Tibial nerve (tissue), 4 donors: Measurements from ENCODE around the gene TMEM266. TPM values are rescaled to one million over a fixed set of nuclear protein-coding genes. Genes with fewer than 3 reads are reported as not detected.
"Not testable (repeated sequence)": the region's sequence is repeated elsewhere in the genome, so short reads cannot be mapped to it uniquely, and the experiment has no call there.

Experiments used
- DNase-seq, 2 donors: peaks; one replicate each; pipeline ENCODE4 v3.0.0-alpha.2; 2019; ENCODE audit warnings: low spot score in 2 of 2
- H3K27ac ChIP-seq, 4 donors: fragments of 200-600 bp; sonication (generic) in 3 of 4; one replicate each; pipeline ENCODE4 v1.5.1; 2017 to 2019; ENCODE audit warnings: mild to moderate bottlenecking in 1 of 4
- H3K27me3 ChIP-seq, 2 donors: fragments of 200-600 bp; sonication (generic) in 1 of 2; one replicate each; pipeline versions ENCODE4 v1.5.1 to v1.6.0; 2017 to 2019
- H3K36me3 ChIP-seq, 3 donors: fragments of 200-600 bp; sonication (generic); one replicate each; pipeline ENCODE4 v1.5.1; 2018 to 2019
- H3K4me1 ChIP-seq, 4 donors: fragments of 200-600 bp; sonication (generic) in 3 of 4; one replicate each; pipeline ENCODE4 v1.5.1; 2017 to 2019
- H3K4me3 ChIP-seq, 4 donors: fragments of 200-600 bp; sonication (generic) in 3 of 4; one replicate each; pipeline ENCODE4 v1.5.1; 2017 to 2019; ENCODE audit warnings: mild to moderate bottlenecking in 1 of 4, moderate library complexity in 1 of 4
- H3K9me3 ChIP-seq, 4 donors: fragments of 200-600 bp; sonication (generic) in 3 of 4; one replicate each; pipeline ENCODE4 v1.5.1; 2017 to 2019
- EP300 ChIP-seq, 2 donors: sonication (generic); formaldehyde crosslinking; IDR thresholded peaks; one replicate each; pipeline ENCODE4 v1.6.1; 2017; ENCODE audit warnings: antibody characterized with exemption in 2 of 2, mild to moderate bottlenecking in 1 of 2
- POLR2A ChIP-seq, 2 donors: fragments of 450-650 bp; IDR thresholded peaks; one replicate each; pipeline ENCODE4 v1.6.1; 2017; ENCODE audit warnings: antibody characterized with exemption in 2 of 2, mild to moderate bottlenecking in 2 of 2, moderate library complexity in 2 of 2
- WGBS, 2 donors: methylation state at CpG; one replicate each; pipeline ENCODE4 v1.1.5; 2018; 5-methylcytosine and 5-hydroxymethylcytosine counted together
- total RNA-seq, 4 donors: library from RNA; depleted of rRNA; stranded (reverse); fragments of >200 nt; gene quantifications; one replicate each; pipeline ENCODE4 v1.1.0, GENCODE V29; 2016
- TF ChIP-seq, protein P1 (sequence below), 5 experiments: fragments of 200-600 bp in 3 of 5; fragments of 450-650 bp in 2 of 5; sonication (generic) in 3 of 5; IDR thresholded peaks; one replicate each; pipeline ENCODE4 v1.5.1; 2016 to 2019; ENCODE audit warnings: antibody characterized with exemption in 5 of 5, mild to moderate bottlenecking in 3 of 5, moderate library complexity in 2 of 5

TMEM266 gene
- total RNA-seq, 4 donors from 2014 or later = 0.30 to 0.42 TPM; not detected in 2

DNA sequence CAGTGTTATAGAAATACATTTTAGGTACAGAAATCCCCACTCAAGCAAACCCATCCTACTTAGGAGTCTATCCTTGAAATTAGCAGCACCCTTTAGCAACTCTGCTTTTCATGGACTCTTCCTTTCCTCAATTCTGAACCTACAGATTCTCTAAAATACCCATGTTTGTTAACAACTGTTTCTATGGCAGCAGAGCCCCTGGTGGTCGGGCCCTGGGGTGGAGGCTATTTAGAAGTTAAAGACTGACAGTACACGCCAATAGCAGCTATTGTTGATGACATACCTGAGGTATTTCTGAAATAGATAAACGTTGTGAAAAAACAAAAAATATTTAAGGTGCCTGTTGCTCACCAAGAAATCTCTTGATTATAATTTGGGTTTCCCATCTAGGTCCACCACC lies 24.2 kb upstream of the TMEM266 start:
- Histone ChIP-seq H3K9me3 (peaks cover 0 to 24% (median 3%) of the 10 kb centered on the region in 4 donors), H3K27me3 (no peaks in the 10 kb centered on the region), H3K4me1 (no peaks in the 10 kb centered on the region), H3K4me3 (no peak overlapping the region), H3K36me3 (no peaks in the 10 kb centered on the region), H3K27ac (no peak overlapping the region)
- WGBS, 2 donors = 44 to 49% methylated on average over 3 of the region's 3 CpGs
- TF ChIP-seq EP300 (IDR thresholded peaks at IDR 0.05) (no peak), POLR2A (IDR thresholded peaks at IDR 0.05) (no peak)
- TF ChIP-seq, protein P1, sequence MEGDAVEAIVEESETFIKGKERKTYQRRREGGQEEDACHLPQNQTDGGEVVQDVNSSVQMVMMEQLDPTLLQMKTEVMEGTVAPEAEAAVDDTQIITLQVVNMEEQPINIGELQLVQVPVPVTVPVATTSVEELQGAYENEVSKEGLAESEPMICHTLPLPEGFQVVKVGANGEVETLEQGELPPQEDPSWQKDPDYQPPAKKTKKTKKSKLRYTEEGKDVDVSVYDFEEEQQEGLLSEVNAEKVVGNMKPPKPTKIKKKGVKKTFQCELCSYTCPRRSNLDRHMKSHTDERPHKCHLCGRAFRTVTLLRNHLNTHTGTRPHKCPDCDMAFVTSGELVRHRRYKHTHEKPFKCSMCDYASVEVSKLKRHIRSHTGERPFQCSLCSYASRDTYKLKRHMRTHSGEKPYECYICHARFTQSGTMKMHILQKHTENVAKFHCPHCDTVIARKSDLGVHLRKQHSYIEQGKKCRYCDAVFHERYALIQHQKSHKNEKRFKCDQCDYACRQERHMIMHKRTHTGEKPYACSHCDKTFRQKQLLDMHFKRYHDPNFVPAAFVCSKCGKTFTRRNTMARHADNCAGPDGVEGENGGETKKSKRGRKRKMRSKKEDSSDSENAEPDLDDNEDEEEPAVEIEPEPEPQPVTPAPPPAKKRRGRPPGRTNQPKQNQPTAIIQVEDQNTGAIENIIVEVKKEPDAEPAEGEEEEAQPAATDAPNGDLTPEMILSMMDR (IDR thresholded peaks at IDR 0.05) = no peak
- no peak for DNase-seq

DNA sequence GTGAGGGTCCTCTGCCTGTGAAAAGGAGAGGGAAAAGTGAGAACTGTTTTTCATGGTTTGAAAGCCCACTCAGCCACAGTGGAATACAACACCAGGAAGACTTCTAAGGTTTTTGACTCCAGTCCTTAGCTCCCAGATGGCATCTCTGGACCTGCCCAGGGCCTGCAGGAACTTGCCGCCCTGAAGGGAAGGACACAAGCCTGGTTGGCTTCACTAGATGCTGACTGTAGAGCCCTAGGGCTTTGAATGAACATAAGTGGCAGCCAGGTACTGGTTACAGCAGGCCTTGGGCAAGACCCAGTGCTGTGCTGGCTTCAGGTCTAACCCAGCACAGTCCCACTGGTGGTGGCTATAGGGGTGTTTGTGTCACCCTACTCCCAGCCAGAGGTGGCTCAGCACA lies 21.3 kb upstream of the TMEM266 start:
- no peaks in the 10 kb centered on the region for H3K4me1 ChIP-seq
- 57 to 100% methylated on average over 1 of the region's 1 CpG for WGBS, 2 donors

DNA sequence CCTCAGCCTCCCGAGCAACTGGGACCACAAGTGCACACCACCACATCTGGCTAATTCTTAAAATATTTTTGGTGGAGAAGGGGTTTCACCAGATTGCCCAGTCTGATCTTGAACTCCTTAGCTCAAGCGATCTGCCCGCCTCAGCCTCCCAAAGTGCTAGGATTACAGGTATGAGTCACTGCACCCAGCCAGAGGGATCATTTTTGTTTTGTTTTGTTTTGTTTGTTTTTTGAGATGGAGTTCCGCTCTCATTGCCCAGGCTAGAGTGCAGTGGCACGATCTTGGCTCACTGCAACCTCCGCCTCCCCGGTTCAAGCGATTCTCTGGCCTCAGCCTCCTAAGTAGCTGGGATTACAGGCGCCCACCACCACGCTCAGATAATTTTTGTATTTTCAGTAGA lies 5.6 kb upstream of the TMEM266 start:
- H3K9me3 ChIP-seq, H3K4me3 ChIP-seq, H3K36me3 ChIP-seq, H3K27ac ChIP-seq, DNase-seq: not testable (repeated sequence)
- Histone ChIP-seq H3K4me1 (peaks cover 0 to 14% (median 2%) of the 10 kb centered on the region in 4 donors), H3K27me3 (peaks cover 0 to 27% of the 10 kb centered on the region in 2 donors)
- 91 to 92% methylated on average over 10 of the region's 10 CpGs for WGBS, 2 donors

More for the DNA sequence above, 21.3 kb upstream of the TMEM266 start:
- H3K27ac ChIP-seq = no peak overlapping the region
- no peak for DNase-seq
- no peaks in the 10 kb centered on the region for H3K27me3 ChIP-seq
- no peak for TF ChIP-seq EP300 (IDR thresholded peaks at IDR 0.05)
- TF ChIP-seq POLR2A (IDR thresholded peaks at IDR 0.05) = no peak
- TF ChIP-seq, protein P1 (IDR thresholded peaks at IDR 0.05) = no peak
- H3K9me3 ChIP-seq = peaks cover 0 to 39% (median 3%) of the 10 kb centered on the region in 4 donors
- no peaks in the 10 kb centered on the region for H3K36me3 ChIP-seq
- no peak overlapping the region for H3K4me3 ChIP-seq

DNA sequence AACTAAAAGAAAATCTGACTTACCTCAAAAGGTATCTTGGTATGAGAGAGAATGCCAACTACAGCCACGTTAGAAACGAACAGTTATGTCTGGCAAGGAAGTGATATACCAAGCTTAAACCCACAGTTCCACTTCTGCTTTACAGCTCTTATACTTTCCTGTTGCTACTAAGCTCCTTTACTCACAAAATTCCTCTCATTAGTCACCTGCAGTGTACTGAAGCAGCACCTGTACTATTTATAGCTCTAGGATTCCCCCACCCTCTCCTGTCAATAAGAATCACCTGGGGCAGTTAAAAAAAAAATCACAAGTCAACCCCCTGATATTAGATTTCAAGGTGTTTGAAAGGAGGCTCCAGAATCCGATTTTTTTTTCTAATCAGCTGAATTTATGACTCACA lies 2.9 kb upstream of the TMEM266 start:
- Histone ChIP-seq H3K27ac (no peak overlapping the region), H3K4me1 (peaks cover 0 to 25% (median 2%) of the 10 kb centered on the region in 4 donors), H3K27me3 (peaks cover 0 to 41% of the 10 kb centered on the region in 2 donors), H3K4me3 (no peak overlapping the region), H3K36me3 (no peaks in the 10 kb centered on the region), H3K9me3 (no peaks in the 10 kb centered on the region)
- TF ChIP-seq, protein P1 (IDR thresholded peaks at IDR 0.05) = no peak
- no peak for TF ChIP-seq POLR2A (IDR thresholded peaks at IDR 0.05)
- no peak for TF ChIP-seq EP300 (IDR thresholded peaks at IDR 0.05)
- WGBS, 2 donors = 20 to 33% methylated on average over 3 of the region's 3 CpGs
- DNase-seq = no peak

DNA sequence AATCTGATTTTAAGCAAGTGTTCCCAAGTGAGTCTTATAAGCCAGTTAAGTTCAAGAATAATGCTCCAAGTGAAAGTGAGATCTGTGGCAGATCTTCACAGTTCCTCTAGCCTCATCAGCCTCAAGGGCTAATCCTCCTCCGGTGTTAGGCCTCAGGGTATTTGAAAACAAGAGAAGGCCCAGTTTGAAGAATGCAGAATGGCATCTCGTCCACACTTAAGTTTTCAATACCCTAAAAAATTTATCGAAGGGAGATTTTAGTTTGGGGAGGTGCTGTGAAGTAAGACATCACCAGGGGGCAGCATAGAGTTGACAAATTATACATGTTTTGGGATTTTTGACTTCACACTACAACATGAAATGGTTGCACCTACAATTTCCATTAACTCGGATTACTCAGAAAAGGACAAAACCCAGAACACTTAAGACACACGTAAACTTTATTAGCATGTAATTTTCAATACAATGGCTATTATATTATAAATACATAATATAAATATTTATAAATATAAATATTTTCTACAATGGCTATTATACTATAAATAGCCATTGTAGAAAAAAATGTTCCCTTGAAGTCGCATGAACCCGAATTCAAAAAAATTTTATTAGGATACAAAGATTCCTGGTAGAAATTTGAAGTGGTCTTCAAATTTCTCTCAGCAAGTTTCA lies 2.3 kb upstream of the TMEM266 start:
- no peak overlapping the region for H3K4me3 ChIP-seq
- no peaks in the 10 kb centered on the region for H3K36me3 ChIP-seq

More for the DNA sequence above, 2.3 kb upstream of the TMEM266 start:
- WGBS, 2 donors = 2 to 3% methylated on average over 7 of the region's 7 CpGs
- peaks cover 0 to 41% of the 10 kb centered on the region in 2 donors for H3K27me3 ChIP-seq
- H3K27ac ChIP-seq = no peak overlapping the region
- peaks cover 0 to 25% (median 2%) of the 10 kb centered on the region in 4 donors for H3K4me1 ChIP-seq
- H3K9me3 ChIP-seq = no peaks in the 10 kb centered on the region
- TF ChIP-seq POLR2A (IDR thresholded peaks at IDR 0.05) (no peak), EP300 (IDR thresholded peaks at IDR 0.05) (no peak)
- TF ChIP-seq, protein P1 (IDR thresholded peaks at IDR 0.05) = peak; percentile 48 to 70 (median 68)
- peak in 1 of 2 donors; percentile 75 for DNase-seq
